Dermis microvascular lymphatic vessel endothelial cell (primary cell): Measurements from ENCODE around the gene ADAM12. TPM values are rescaled to one million over a fixed set of nuclear protein-coding genes. Genes with fewer than 3 reads are reported as not detected.

Experiments used
- DNase-seq, 2 donors: peaks; one replicate each; pipeline versions ENCODE4 v3.0.0 to v3.0.0-alpha.2; 2010; ENCODE audit warnings: low read depth in 2 of 2
- total RNA-seq: library from RNA; depleted of rRNA; stranded (reverse); fragments of >200 nt; gene quantifications from 2 replicates; pipeline ENCODE4 v1.2.1, GENCODE V29; 2014

ADAM12 gene
- total RNA-seq, 1 donor from 2014 or later, result 0.64 TPM

DNA sequence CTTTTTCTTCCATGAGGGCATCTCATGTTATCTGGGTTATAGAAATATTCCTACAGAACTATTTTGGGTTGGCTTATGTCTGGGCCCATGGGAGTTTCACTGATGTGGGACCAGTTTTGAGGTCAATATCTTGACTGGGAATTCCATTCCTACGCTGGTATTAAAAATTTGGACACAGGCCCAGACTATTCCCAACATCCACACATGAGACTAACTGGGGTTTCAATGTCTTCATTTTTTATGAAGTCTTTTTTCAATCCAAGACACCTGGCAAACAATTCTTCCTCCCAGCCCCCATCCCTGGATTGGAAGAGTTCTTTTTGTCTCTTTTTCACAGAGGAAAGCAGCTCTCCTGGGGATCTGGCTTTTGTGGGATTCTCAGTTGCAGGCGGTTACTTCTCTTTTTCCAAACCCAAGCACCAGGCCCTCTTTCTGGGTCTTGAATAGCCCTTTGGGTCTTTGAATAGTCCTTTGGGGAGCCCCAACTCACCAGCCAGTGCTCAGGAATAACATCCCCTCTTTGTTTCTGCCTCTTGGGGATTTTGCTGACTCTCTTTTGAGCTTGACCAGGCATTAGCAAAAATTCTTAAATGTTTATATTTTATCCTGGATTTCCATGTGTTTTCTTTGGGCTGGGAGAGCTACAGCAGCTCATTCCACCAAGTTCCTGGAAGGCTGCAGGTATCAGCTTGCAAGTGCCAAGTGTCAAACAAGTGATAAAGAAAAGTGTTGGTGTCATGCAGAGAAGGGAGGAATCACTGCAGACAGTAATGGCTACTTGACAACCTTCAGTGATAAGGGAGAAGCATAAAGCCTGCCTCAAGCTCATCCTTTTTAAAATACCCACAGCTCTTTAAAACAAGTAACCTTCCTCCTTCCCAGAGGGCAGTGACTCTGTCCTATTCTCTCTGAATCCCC, 234.3 kb downstream of the ADAM12 start:
- no peak for DNase-seq

DNA sequence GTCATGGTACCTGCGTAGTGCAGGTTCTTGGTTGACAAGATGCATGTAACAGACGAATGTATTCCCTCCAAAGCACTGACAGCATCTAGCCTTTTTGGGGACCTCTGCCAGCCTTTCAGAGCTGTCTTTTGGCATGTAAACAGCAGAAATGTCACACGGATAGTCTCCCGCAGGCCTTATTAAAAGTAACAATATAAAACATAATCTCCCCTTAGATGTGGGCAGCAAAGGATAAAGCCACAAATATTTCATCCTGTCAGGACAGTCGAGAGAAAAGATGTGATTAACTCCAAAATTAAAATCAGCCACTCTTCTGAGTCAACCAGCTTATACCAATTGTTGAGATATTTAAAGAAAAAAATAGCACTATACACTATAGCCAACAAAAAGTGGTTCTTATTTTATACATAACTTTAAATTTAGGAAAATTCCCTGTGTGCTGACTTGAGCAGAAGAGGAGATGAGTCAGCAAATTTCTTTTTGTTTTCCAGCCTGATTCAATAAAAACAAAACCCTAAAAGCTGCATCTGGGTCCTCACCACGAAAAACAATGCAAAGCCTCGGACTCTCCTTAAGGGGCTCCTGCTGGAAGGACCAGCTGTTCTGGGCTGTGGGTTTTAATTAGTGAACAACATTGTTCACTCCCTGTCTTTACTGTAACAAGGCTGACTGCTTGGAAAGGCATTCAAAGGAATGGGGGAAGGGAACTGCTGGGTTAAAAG, 240.2 kb downstream of the ADAM12 start:
- DNase-seq, result no peak

DNA sequence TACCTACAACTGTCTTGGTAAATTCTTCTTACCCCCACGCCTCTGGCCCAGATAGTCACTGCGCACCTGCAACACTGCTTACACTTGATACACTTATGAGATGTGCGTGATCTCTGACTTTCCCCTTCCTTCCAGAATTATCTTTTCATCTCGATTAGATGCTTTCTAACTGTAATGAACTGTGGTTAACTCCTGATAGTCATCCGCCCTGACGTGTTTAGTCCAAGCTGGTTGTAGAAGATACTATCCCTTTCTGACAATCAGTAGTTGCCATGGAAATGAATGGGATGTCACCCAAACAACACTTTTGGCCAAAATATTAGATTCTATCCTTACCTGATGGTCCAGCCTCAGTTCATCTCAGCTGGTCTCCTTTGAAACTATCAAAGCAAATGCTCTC, 241.5 kb downstream of the ADAM12 start:
- no peak for DNase-seq

DNA sequence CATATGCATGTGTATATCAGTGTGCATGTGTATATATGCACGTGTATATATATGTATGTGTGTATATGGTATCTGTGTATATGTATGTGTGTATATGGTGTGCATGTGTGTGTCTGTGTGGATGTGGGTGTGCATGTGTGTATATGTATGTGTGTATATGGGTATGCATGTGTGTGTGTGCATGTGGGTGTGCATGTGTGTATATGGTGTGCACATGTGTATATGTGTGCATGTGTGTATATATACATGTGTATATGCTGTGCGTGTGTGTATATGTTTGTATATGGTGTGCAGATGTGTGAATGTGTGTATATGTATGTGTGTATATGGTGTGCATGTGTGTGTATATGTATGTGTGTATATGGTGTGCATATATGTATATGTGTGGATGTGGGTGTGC, 245.2 kb downstream of the ADAM12 start:
- no peak for DNase-seq

DNA sequence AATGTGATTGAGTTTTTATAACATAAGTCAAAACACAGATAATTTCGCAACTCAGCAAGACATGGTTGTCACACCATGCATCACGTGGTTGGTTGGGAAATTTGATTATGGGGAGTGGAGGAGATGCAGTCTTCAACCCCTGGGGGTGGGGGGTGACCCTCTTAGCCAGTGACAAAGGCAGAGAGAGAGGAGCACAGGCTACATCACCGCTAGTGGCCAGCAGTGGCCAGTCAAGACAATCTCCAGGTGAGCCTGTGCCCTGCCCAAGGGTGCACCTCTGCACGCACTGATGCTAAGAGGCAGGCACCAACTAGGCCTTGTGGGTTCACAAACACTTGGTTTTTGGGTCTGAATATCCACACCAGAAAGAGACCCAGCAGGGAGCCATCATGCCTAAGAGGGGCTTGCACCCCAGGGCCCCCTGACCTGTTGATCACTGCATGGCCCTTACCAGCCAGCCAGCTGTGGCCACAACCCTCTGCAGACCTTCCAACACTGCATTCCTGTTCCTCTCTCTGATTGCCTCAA, 247.5 kb downstream of the ADAM12 start:
- DNase-seq, result no peak

DNA sequence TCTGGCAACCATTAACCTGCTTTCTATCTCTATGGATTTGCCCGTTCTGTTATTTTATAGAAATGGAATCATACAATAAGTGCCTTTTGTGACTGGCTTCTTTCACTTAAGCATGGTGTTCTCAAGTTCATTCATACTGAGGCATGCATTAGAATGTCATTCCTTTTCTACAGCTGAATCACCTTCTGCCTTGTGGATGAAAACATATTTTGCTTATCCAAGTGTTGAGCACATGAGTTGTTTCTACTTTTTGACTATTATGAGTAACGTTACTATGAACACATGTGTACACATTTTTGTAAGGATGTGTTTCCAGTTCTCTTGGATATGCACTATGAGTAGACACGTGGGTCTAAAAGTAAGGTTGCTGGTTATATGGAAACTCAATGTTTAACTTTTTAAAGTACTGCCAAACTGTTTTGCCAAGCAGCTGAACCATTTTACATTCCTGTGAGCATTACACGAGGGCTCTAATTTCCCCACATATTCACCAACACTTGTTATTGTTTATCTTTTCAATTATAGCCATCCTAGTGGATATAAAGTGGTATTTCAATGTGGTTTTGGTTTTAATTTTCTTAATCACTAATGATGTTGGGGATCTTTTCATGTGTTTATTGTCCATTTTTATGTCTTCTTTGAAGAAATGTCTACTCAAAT, 250.6 kb downstream of the ADAM12 start:
- DNase-seq, result no peak

DNA sequence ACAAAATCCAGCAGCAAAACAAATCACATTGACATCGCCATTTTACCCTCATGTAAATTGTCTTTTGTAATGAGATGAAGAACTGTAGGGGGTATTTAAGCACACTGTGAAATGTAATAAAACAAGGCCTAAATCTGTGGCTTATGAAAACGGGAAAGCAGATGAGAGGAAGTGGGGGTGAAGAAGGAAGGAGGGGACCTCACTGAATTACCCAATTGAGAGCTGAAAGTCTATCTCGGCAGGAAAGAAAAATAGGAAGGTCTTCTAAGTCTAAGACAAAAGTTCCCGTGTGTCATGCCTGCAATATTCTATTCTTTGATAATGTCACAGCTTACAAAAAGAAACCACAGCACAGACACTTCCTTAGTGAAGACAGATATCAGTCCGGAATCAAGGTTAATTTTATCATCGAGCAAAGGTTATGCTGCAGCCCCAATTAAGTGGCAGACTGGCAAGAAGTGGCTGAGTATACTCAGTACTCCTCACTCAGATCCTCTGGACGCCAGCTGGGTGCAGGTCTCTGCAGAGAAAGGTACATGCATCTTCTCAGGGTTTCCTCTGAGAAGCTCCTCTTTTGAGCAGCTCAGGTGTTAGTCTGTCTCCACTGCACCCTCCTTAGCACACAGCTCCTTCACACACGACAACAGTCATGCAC, 252.2 kb downstream of the ADAM12 start:
- no peak for DNase-seq

DNA sequence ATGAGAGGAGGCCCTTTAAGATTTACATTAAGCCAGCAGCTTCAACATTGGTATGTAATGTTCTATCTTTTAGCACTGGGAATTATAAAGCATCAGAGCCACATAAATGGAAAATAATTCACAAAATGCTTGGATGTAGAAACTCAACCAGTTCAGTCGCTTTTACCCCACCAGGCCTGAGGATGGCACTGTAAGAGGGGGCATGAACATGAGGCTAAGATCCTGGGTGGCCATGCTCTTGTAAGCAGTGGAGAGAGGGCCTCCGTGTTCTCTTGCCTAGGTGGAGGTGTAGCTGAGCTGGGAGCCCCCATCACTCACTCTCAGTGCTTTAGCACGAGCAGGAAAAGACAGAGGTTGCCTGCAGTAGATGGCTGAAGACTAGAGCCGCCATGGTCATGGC, 253.1 kb downstream of the ADAM12 start:
- no peak for DNase-seq

DNA sequence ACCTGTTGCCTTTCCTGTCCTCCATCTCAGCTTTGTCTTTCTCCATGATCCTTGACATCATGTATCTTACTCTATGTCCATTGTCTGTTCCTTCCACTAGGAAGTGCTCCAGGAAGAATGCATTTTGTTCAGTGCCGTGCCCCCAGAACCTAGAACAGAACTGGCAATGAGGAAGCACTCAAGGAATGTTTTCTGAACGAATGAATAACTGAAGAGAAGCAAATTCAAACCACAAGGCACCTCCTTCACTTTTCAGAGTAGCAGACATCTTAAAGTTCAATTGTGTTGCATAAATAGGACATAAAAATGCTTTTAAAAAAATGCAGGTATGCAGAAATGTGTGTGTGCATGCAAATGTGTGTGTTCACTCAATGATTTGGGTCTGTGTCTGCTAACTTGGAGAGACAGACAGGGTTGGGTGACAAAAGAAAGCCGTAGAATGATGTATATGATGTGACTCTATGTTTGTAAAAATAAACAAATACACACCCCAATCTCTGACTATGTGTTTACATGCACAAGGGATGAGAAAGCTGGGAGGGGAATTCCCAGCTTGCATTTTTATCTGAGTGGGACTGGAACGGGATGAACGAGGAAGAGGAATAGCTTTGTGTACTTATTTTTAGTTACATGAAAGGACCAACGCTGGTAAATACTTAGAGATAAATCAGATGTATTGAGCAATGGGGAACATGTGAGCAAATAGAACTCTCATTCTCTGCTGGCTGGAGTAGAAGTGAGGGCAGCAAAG, 254.2 kb downstream of the ADAM12 start:
- no peak for DNase-seq

DNA sequence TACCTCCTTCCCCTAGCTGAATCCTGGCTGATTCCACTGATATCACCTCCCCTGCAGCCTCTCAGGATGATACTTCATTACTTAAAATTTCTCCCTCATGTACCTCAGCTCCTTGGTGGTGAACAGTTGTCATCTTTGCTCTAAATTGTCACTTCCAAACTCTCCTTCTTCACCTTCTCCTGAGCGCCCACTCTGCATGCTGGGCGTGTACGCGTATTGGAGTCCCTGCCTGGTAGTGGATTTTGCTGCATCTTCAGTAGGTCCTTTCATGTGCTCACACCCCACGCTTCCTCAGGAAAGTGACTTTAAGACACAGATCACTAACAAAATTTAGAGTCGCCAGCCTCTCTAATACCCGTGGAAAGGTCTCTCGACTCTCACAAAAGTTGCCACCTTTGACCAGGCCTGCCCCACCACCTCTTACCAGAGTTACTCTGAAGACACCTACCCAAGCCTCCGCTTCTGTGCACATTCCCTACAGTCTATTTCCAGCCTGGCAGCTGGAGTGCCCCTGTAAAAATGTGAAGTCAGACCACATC, 255.1 kb downstream of the ADAM12 start:
- DNase-seq, result no peak

DNA sequence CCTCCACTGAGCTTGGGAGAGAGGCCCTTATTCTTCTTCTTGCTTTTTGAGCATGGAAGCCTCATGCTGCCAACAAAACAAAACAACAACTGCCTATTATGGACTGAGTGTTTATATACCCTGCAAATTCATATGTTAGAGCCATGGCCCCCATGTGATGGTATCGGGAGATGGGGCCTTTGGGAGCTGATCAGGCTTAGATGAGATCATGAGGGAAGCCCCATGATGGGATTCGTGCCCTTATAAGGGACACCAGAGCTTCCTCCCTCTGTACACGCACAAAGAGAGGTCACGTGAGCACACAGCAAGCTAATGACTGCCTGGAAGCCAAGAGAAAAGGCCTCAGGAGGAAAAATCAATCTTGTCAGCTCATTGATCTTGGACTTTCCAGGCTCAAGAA, 256.9 kb downstream of the ADAM12 start:
- no peak for DNase-seq

DNA sequence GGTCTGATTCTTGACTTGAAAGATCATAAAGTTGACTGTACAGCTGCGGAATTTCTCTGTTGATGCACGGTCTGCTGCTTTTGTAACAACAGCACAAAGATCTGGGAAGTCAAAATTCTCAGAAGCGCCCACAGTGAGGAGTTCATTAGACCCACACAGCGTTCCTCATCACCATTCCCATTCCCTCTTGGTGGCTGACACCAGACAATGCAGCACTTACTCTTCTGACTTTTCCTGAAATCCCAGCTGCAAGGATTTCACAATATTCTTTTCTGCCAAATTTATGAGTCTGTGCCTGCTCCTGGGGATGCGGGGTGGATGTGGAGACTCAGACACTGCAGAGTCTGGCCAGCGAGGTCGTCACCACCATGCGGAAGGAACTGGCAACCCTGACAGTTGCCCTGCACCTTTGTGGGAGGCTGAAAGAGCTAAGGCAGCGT, 258.0 kb downstream of the ADAM12 start:
- DNase-seq, result no peak

DNA sequence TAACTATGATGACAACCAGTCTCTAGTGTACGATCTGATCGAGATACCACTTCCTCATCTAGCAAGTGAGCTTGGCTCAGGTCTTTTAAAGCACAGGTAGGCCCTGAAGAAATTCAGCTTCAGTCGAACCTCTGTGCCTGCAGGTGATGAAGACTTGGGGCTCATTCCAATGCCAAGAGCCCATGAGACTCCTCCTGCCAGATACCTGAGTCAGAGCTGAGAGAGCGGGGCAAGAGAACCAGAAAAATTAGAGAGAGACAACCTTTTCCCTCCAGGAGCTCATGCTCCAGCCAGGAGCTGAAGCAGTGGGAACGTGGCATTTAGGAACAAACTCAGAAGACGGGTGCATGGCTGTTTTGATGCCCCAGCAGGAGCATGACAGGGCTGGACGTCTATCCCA, 259.3 kb downstream of the ADAM12 start:
- DNase-seq, result no peak

DNA sequence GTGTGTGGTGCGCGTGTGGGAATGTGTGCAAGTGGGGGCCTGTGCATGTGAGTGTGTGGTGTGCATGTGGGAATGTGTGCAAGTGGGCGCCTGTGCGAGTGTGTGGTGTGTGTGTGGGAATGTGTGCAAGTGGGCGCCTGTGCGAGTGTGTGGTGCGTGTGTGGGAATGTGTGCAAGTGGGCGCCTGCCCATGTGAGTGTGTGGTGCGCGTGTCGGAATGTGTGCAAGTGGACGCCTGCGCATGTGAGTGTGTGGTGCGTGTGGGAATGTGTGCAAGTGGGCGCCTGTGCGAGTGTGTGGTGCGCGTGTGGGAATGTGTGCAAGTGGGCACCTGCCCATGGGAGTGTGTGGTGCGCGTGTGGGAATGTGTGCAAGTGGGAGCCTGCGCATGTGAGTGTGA, 259.7 kb downstream of the ADAM12 start:
- no peak for DNase-seq

DNA sequence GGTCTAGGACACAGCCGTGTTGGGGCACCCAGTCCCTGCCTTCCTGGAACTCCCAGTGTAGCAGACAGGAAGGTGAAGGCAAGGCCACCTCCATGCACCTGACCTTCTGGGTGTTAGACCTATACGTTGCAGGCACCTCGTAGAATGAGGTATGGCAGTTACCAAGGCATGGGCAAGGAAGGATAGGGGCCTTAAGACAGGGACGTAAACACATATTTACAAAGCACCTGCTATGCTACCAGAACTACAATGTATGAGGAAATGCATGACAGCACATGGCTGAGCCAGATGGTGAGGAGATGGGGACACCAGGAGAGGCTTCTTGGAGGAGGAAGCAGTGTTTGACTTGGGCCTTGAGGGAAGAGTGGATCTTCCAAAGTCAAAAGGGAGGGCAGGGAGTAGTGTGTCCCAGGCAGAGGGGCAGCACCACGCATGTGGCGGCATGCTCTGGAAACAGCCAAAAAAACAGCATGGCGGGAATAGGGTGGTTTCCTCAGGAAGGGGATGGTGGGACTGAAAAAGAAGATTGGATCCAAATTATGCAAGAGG, 260.7 kb downstream of the ADAM12 start:
- DNase-seq, result no peak

DNA sequence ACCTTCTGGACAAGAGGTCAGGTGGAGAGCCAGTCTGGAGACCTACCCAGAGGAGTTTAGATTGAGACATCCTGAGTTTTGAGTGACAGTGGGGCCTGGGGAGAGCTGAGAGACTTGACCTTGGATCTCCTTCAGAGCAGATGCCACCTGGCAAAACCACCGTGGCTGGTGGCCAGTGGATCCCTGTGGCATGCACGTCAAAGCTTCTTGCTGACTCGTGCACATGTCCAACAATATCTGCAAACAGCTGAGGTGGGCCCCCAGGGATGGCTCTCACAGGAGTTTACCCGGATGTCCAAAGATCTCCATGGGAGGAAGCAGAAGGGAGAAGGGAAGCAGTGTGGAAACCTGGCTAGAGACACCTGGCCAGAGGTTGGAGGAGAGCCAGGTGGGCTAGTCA, 261.4 kb downstream of the ADAM12 start:
- no peak for DNase-seq

DNA sequence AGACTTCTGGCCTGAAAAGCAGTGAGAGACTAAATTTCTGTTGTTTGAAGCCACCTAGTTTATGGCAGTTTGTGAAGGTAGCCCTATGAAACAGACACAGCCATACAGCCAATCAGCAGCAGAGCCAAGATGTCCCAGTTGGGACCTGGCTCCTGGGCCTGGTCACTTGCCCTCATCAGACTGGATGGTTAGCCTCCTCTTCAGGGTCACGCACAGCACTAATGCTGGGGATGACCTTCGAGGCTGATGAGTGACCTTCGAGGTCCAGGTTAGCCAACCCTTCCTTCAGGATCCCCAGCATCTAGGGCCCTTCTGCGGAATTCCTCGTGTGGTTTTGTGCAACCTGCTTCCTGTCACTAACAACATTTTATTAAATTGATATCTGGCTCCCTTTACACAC, 262.3 kb downstream of the ADAM12 start:
- DNase-seq, result no peak

DNA sequence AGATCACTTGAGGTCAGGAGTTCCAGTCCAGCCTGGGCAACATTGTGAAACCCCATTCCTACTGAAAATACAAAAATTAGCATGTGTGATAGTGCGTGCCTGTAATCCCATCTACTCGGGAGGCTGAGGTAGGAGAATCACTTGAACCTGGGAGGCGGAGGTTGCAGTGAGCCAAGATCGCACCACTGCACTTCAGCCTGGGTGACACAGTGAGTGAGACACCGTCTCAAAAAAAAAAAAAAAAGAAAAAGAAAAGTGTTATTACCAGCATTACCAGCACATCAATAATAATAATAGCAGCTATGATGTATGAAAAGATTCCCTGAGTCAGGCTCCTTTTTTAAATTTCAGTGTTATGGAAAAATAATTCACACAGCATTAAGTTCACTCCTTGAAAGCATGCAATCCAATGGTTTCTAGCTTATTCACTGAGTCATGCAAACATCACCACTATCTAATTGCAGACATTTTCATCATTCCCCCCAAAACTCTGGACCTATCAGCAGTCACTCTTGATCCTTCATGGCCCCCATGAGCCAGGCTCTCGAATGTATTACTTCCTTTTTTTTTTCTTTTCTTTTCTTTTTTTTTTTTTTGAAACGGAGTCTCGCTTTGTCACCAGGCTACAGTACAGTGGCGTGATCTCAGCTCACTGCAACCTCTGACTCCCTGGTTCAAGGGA, 263.5 kb downstream of the ADAM12 start:
- no peak for DNase-seq

DNA sequence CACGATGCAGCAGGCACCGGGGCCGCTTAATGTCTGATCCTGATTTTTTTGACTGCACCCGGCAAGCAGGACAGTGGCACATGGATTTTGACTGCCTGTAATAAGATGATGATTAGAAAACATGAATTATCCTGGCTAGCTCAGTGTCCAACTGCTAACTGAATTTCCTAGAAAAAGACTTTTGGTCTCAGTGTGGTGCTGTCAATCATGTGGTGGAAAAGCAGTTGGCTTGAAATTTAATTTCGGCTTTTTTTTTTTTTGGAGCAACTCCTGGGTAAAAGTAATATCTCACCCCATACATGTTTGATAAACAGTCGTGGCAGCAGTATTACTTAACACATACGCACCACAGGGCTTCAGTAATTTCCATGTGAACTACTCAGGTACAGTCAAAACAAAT, 264.2 kb downstream of the ADAM12 start:
- no peak for DNase-seq

DNA sequence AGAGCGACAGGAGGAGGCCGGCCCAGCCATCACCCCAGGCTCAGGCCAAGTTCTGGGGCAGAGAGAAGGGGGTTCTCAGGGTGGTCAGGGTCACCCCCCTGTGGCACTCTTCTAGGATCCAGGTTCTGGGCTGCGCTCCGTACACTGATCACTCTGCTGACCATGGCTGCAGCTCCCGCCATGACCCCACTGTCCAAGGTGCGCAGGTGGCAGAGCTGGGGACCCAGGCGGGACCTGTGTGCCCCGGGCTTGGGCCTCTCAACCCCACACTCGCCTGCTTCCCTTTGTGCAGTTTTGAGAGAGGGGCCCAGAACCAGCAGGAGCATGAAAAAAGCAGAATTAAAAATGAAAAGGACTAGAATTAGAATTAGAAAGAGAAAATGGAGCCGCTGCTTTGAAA, 264.8 kb downstream of the ADAM12 start:
- no peak for DNase-seq
